Measurements from ENCODE around the gene CACNA1I.

The CACNA1I gene

DNA sequence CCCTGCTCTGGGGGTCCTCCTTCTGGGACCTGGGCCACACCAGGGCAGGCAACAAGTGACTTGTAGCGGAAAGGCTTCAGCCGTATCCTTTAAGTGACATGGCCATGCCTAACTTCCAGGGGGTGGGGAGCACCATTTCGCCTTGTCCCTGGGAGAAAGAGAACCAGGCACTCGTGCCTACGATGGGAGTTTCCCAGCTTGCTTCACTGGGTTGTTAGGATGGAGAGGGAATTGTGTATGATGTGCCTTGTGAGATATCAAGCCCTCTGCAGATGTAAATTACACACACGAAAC lies 151.4 kb downstream of the CACNA1I start:
- no peak for DNase-seq (ENCODE audit: insufficient read length, low spot score)
- FAIRE-seq: no peak
- TF ChIP-seq, protein P1, sequence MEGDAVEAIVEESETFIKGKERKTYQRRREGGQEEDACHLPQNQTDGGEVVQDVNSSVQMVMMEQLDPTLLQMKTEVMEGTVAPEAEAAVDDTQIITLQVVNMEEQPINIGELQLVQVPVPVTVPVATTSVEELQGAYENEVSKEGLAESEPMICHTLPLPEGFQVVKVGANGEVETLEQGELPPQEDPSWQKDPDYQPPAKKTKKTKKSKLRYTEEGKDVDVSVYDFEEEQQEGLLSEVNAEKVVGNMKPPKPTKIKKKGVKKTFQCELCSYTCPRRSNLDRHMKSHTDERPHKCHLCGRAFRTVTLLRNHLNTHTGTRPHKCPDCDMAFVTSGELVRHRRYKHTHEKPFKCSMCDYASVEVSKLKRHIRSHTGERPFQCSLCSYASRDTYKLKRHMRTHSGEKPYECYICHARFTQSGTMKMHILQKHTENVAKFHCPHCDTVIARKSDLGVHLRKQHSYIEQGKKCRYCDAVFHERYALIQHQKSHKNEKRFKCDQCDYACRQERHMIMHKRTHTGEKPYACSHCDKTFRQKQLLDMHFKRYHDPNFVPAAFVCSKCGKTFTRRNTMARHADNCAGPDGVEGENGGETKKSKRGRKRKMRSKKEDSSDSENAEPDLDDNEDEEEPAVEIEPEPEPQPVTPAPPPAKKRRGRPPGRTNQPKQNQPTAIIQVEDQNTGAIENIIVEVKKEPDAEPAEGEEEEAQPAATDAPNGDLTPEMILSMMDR (IDR thresholded peaks at IDR 0.05; ENCODE audit: insufficient read depth, missing control alignments): no peak

DNA sequence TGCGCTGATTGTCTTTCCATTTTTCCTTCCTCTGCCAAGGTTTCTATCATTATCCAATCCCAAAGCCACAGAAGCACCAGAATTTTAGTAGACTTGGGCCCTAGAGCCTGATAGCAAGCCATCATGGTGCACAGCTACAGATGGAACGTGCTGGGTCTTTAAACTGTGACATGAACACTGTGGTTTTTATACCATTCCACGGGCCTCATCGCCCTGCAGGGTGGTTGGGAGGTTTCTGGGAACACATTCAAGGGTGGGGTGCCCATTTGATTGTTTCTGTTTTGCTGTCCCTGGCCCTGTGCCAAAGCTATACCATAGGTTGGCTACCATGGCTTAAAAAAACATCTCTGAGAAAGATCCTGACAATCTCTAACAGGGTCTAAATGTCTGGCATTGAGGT lies 151.9 kb downstream of the CACNA1I start:
- DNase-seq (ENCODE audit: insufficient read length, low spot score): no peak
- FAIRE-seq: no peak
- TF ChIP-seq, protein P1 (IDR thresholded peaks at IDR 0.05; ENCODE audit: insufficient read depth, missing control alignments): no peak

DNA sequence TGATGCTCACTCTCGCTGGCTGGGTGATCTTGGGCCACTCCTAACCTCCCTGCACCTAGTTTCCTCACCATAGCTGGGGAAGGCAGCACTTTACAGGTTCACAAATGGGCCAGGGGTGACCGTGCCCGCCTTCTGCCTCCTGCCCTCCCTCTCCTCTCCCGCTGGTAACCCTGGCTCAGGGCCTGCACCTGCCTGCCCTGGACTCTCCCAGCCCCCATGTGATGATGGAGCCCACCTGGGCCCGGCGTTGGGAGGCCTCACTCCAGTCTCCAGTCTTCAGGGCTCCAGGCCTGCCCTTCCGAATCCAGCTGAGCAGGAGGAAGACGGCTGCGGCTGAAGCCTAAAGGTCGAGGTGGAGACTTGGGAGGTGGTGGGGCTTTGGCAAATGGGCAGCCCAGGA lies 152.9 kb downstream of the CACNA1I start:
- FAIRE-seq: no peak
- DNase-seq (ENCODE audit: insufficient read length, low spot score): no peak
- TF ChIP-seq, protein P1 (IDR thresholded peaks at IDR 0.05; ENCODE audit: insufficient read depth, missing control alignments): no peak

DNA sequence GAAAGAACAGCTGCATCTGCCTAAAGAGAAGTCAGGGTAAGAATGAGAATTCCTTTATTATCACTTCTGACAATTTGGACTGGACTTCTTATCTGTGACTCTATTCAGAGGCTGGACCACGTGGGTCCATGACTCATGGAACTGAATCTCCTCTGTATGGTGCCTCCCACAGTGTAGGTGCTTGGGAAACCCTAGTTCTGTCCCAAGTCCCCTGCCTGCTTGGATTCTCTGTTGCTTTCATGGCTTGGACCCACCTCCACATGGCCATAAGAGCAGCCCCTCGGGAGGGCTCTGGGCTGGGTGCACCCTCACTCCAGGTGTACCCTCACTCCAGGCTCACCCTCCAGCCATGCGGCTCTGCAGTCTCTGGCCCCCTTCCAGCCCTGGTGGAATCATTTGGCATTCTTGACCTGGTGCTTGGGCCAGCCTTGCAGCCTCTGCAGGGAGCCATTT lies 153.4 kb downstream of the CACNA1I start:
- DNase-seq (ENCODE audit: insufficient read length, low spot score) (no peak), FAIRE-seq (no peak)
- TF ChIP-seq, protein P1 (IDR thresholded peaks at IDR 0.05; ENCODE audit: insufficient read depth, missing control alignments): no peak

DNA sequence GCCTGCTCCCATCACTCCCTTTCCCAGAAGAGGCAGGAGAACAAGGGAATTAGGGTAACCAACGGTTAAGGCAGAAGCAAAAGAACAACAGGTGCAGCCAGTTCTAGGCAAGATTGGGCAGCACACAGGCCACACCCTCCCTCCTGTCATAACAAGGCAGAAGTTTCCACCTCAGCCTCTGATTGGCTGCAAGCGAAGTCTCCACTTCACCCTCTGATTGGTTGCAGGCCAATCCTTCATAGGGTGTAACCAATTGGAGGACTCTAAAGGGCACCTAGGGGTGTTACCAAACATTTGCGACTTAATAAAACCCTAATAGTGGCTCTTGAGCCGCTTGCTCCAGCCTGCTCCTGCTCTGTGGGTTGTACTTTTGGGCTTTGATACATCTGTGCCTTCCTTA lies 153.8 kb downstream of the CACNA1I start:
- no peak for FAIRE-seq
- TF ChIP-seq, protein P1 (IDR thresholded peaks at IDR 0.05; ENCODE audit: insufficient read depth, missing control alignments): no peak
- DNase-seq (ENCODE audit: insufficient read length, low spot score): no peak

DNA sequence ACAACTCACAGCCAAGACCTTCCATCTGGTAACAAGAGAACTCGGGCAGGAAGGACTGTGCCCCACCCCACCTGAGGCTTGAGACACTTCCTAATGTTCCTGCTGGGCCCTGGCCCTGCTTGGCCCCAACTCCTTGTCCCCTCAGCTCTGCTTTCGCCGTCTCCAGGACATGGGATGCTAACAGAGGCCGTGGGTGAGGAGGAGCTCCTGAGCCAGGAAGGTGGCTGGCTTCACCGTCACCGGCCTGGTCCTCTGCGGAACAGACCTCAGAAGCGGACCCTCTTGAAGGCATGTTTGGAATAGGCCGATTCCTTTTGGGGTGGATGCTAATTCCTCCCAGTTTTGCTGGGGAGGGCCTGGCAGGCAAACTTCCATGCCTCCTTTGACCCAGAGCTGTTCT lies 154.3 kb downstream of the CACNA1I start:
- TF ChIP-seq, protein P1 (IDR thresholded peaks at IDR 0.05; ENCODE audit: insufficient read depth, missing control alignments): no peak
- DNase-seq (ENCODE audit: insufficient read length, low spot score) (no peak), FAIRE-seq (no peak)

DNA sequence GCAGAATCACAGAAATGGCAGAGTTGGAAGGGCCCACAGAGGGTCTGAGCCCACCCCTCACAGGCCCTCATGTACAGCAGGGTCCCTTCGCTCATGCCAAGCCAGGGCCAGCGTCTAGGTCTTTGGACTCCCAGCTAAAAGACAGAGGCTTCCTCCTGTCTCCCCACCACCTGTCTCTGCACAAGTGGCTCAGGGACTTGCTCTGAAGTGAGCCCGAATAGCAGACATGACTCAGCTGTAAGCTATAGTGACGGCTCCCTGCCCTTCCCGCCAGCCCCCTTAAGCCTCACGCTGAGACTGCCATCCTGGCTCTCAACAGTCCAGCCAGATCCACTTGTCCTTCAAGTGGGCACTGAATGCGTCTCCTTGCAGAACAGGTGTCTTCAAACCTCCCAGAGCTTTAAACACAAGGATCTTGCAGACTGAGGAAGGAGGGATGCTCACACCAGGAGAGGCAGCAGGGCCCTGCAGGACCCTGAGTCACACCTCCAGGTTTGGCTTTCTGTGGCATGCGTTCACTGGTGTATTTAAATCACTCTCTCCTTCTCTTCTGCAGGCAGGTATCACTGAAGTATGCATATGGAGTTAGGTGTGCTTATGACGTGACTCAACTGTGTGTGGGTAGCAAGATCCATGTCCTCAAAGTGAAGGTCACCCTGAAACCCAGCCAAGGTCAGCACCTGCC lies 154.9 kb downstream of the CACNA1I start:
- DNase-seq (ENCODE audit: insufficient read length, low spot score): no peak
- FAIRE-seq: no peak
- TF ChIP-seq, protein P1 (IDR thresholded peaks at IDR 0.05; ENCODE audit: insufficient read depth, missing control alignments): no peak

Measured in D721Med (cell line).